Body of pancreas (tissue), 4 donors: ENCODE measurements around the gene PCDH15.

ENCODE experiments used
- CTCF ChIP-seq, 7 experiments: fragments of 450-650 bp in 4 of 7; fragments of 200-600 bp in 3 of 7; sonication (generic) in 3 of 7; IDR thresholded peaks; one replicate each; pipeline ENCODE4 v1.5.1; 2016 to 2019; ENCODE audit warnings: antibody characterized with exemption in 7 of 7
- POLR2A ChIP-seq, 3 donors: fragments of 450-650 bp; IDR thresholded peaks; one replicate each; pipeline ENCODE4 v1.6.1; 2016; ENCODE audit warnings: antibody characterized with exemption in 3 of 3, mild to moderate bottlenecking in 2 of 3

GRCh38 chr10:54259104-54259503, 541.9 kb downstream of the PCDH15 start:
- TF ChIP-seq CTCF (IDR thresholded peaks at IDR 0.05) = no peak
- no peak for TF ChIP-seq POLR2A (IDR thresholded peaks at IDR 0.05)
